Mesenchymal stem cell (in vitro differentiated cells and primary cell): Measurements from ENCODE around the gene TMEM119.
"Not testable (repeated sequence)": the region's sequence is repeated elsewhere in the genome, so short reads cannot be mapped to it uniquely, and the experiment has no call there.

ENCODE experiments used
- DNase-seq: peaks from one replicate; pipeline ENCODE4 v3.0.0-alpha.2; 2013
- H2AFZ ChIP-seq: one replicate; pipeline ENCODE4 v1.6.1; 2013; ENCODE audit warnings: low read depth, mild to moderate bottlenecking, control low read depth, inconsistent platforms, low read length, moderate library complexity
- H2AK5ac ChIP-seq: 2 replicates; pipeline ENCODE4 v1.6.1; 2013; ENCODE audit warnings: low read length, moderate library complexity, mild to moderate bottlenecking, inconsistent platforms; ENCODE audit not compliant: severe bottlenecking
- H2BK120ac ChIP-seq: one replicate; pipeline ENCODE4 v1.6.1; 2013; ENCODE audit warnings: low read depth, mild to moderate bottlenecking, inconsistent platforms, low read length, moderate library complexity
- H2BK12ac ChIP-seq, 2 experiments: one replicate each; pipeline ENCODE4 v1.6.1; 2013; ENCODE audit warnings: inconsistent platforms in 2 of 2, low read length in 2 of 2, mild to moderate bottlenecking in 2 of 2, moderate library complexity in 2 of 2, control low read depth in 1 of 2
- H2BK15ac ChIP-seq: one replicate; pipeline ENCODE4 v1.6.1; 2013; ENCODE audit warnings: mild to moderate bottlenecking, low read depth, inconsistent platforms; ENCODE audit not compliant: poor library complexity, severe bottlenecking
- H2BK5ac ChIP-seq: 2 replicates; pipeline ENCODE4 v1.6.1; 2013; ENCODE audit warnings: low read depth, mild to moderate bottlenecking, low read length, control low read depth, inconsistent platforms; ENCODE audit not compliant: poor library complexity, severe bottlenecking
- H3K14ac ChIP-seq, 2 experiments: one replicate each; pipeline ENCODE4 v1.6.1; 2013; ENCODE audit warnings: inconsistent platforms in 2 of 2, low read length in 2 of 2, control low read depth in 1 of 2, mild to moderate bottlenecking in 1 of 2, moderate library complexity in 1 of 2
- H3K18ac ChIP-seq, 2 experiments: one replicate each; pipeline ENCODE4 v1.6.1; 2013; ENCODE audit warnings: inconsistent platforms in 2 of 2, low read length in 2 of 2, control low read depth in 1 of 2, low read depth in 1 of 2, mild to moderate bottlenecking in 1 of 2
- H3K23ac ChIP-seq, 2 experiments: one replicate each; pipeline ENCODE4 v1.6.1; 2013; ENCODE audit warnings: inconsistent platforms in 2 of 2, low read length in 2 of 2, mild to moderate bottlenecking in 2 of 2, moderate library complexity in 2 of 2, control low read depth in 1 of 2
- H3K27ac ChIP-seq: 2 replicates; pipeline ENCODE4 v1.5.1; 2013; ENCODE audit warnings: mild to moderate bottlenecking, moderate library complexity, low read length, control low read depth, inconsistent platforms; ENCODE audit not compliant: poor library complexity, severe bottlenecking
- H3K27me3 ChIP-seq, 2 experiments: 2 replicates each; pipeline versions ENCODE4 v1.6.1 to v1.7.0; 2013; ENCODE audit warnings: low read length in 2 of 2, mild to moderate bottlenecking in 2 of 2, moderate library complexity in 2 of 2, control low read depth in 1 of 2, inconsistent platforms in 1 of 2; ENCODE audit not compliant: control insufficient read depth in 1 of 2, insufficient read depth in 1 of 2
- H3K36me3 ChIP-seq, 2 experiments: 2 replicates each; pipeline versions ENCODE4 v1.6.1 to v1.7.0; 2013; ENCODE audit warnings: low read length in 2 of 2, control low read depth in 1 of 2, inconsistent platforms in 1 of 2, low read depth in 1 of 2, mild to moderate bottlenecking in 1 of 2; ENCODE audit not compliant: insufficient read depth in 2 of 2, control insufficient read depth in 1 of 2
- H3K4ac ChIP-seq, 2 experiments: one replicate each; pipeline ENCODE4 v1.6.1; 2013; ENCODE audit warnings: inconsistent platforms in 2 of 2, low read length in 2 of 2, mild to moderate bottlenecking in 2 of 2, moderate library complexity in 2 of 2, control low read depth in 1 of 2, low read depth in 1 of 2
- H3K4me1 ChIP-seq: 2 replicates; pipeline ENCODE4 v1.6.1; 2013; ENCODE audit warnings: low read depth, low read length, control low read depth; ENCODE audit not compliant: control insufficient read depth, insufficient read depth
- H3K4me2 ChIP-seq: 2 replicates; pipeline ENCODE4 v1.6.1; 2013; ENCODE audit warnings: low read length, mild to moderate bottlenecking, inconsistent platforms; ENCODE audit not compliant: poor library complexity, severe bottlenecking
- H3K4me3 ChIP-seq, 2 experiments: 2 replicates each; pipeline versions ENCODE4 v1.5.1 to v1.7.0; 2013; ENCODE audit warnings: low read length in 2 of 2, mild to moderate bottlenecking in 2 of 2, control low read depth in 1 of 2, low read depth in 1 of 2; ENCODE audit not compliant: insufficient read depth in 1 of 2
- H3K79me1 ChIP-seq: replicated peaks from 2 replicates; pipeline ENCODE4 v1.6.1; 2013; ENCODE audit warnings: mild to moderate bottlenecking, control low read depth, low read length, inconsistent platforms; ENCODE audit not compliant: poor library complexity, severe bottlenecking
- H3K9ac ChIP-seq: 2 replicates; pipeline ENCODE4 v1.7.0; 2013; ENCODE audit warnings: mild to moderate bottlenecking, low read length, moderate library complexity
- H3K9me3 ChIP-seq: 2 replicates; pipeline ENCODE4 v1.7.0; 2013; ENCODE audit warnings: mild to moderate bottlenecking, low read length; ENCODE audit not compliant: control insufficient read depth
- H4K8ac ChIP-seq: one replicate; pipeline ENCODE4 v1.6.1; 2013; ENCODE audit warnings: inconsistent platforms, mild to moderate bottlenecking, low read length, moderate library complexity
- H4K91ac ChIP-seq: one replicate; pipeline ENCODE4 v1.6.1; 2013; ENCODE audit warnings: mild to moderate bottlenecking, low read length, inconsistent platforms
- WGBS: methylation state at CpG from one replicate; pipeline ENCODE4 v1.1.7; 2013; ENCODE audit warnings: mixed read lengths; 5-methylcytosine and 5-hydroxymethylcytosine counted together

Gene TMEM119

GRCh38 chr12:108592033-108592909 is 5.6 kb downstream of the TMEM119 start:
- Histone ChIP-seq H3K14ac (no peak overlapping the region), H4K91ac (no peak overlapping the region), H3K27me3 (no peaks in the 10 kb centered on the region), H3K23ac (no peak overlapping the region), H2BK15ac (no peak overlapping the region), H3K4ac (no peak overlapping the region), H3K36me3 (peaks cover 0 to 40% of the 10 kb centered on the region in 2 experiments), H3K4me2 (no peak overlapping the region), H2BK12ac (peak overlapping the region in 1 of 2 experiments; percentile 25), H2AFZ (no peak overlapping the region), H3K79me1 (no peaks in the 10 kb centered on the region), H3K9ac (no peak overlapping the region), H2BK5ac (no peak overlapping the region), H3K9me3 (no peaks in the 10 kb centered on the region), H2BK120ac (no peak overlapping the region), H4K8ac (no peak overlapping the region), H2AK5ac (no peak overlapping the region), H3K4me1 (peaks cover 18% of the 10 kb centered on the region), H3K27ac (no peak overlapping the region), H3K18ac (no peak overlapping the region), H3K4me3 (no peak overlapping the region)
- DNase-seq: no peak
- 94% methylated on average over 16 of the region's 25 CpGs for WGBS

GRCh38 chr12:108591267-108591980 is 6.5 kb downstream of the TMEM119 start:
- Histone ChIP-seq H3K27ac (no peak overlapping the region), H3K23ac (no peak overlapping the region), H2AK5ac (peak overlapping the region; percentile 38), H3K9me3 (no peaks in the 10 kb centered on the region), H2AFZ (no peak overlapping the region), H3K4ac (no peak overlapping the region), H2BK120ac (no peak overlapping the region), H4K8ac (no peak overlapping the region), H3K14ac (no peak overlapping the region), H4K91ac (no peak overlapping the region), H2BK15ac (peak overlapping the region; percentile 28), H3K36me3 (peaks cover 0 to 40% of the 10 kb centered on the region in 2 experiments), H3K9ac (no peak overlapping the region), H2BK5ac (no peak overlapping the region), H3K4me3 (no peak overlapping the region), H3K79me1 (no peaks in the 10 kb centered on the region), H3K27me3 (no peaks in the 10 kb centered on the region), H2BK12ac (no peak overlapping the region), H3K4me1 (peaks cover 18% of the 10 kb centered on the region), H3K4me2 (no peak overlapping the region), H3K18ac (no peak overlapping the region)
- WGBS: 94% methylated on average over 22 of the region's 22 CpGs
- DNase-seq: no peak

GRCh38 chr12:108590463-108590862 is 7.4 kb downstream of the TMEM119 start:
- not testable (repeated sequence) for H3K4me2 ChIP-seq, H2BK12ac ChIP-seq, H3K9ac ChIP-seq, H3K27me3 ChIP-seq, H2AK5ac ChIP-seq, H2BK5ac ChIP-seq, H3K14ac ChIP-seq, H3K23ac ChIP-seq, H2BK15ac ChIP-seq, H3K9me3 ChIP-seq, H3K4me3 ChIP-seq, H3K4ac ChIP-seq, DNase-seq, H2BK120ac ChIP-seq, H4K8ac ChIP-seq, H3K27ac ChIP-seq, H4K91ac ChIP-seq, H3K79me1 ChIP-seq, H3K18ac ChIP-seq, H2AFZ ChIP-seq
- Histone ChIP-seq H3K4me1 (peaks cover 18% of the 10 kb centered on the region), H3K36me3 (peaks cover 0 to 37% of the 10 kb centered on the region in 2 experiments)
- 98% methylated on average over 9 of the region's 9 CpGs for WGBS

DNA sequence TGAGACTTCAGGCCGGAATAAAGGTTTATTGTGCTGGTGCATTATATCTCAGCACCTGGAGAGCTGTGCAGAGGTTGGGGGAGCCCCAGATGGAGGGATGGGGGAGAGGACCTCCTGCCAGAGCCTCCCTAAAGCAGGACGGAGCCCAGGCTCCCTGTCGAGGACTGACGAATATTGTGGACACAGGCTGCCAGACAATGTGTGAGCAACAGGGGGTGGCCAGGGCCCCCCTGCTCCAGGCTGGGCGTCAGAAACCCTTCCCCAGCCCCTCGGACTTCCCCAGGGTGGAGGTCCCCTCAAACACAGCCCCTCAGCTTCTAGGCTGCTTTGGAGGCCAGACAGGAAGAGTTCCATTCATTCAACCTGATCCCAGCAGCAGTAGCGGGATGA is 8.0 kb downstream of the TMEM119 start:
- H3K4ac ChIP-seq: no peak overlapping the region
- H3K23ac ChIP-seq: no peak overlapping the region
- no peak overlapping the region for H2BK15ac ChIP-seq
- H2BK5ac ChIP-seq: no peak overlapping the region
- no peaks in the 10 kb centered on the region for H3K79me1 ChIP-seq
- no peaks in the 10 kb centered on the region for H3K9me3 ChIP-seq
- H3K36me3 ChIP-seq: peaks cover 0 to 32% of the 10 kb centered on the region in 2 experiments
- no peaks in the 10 kb centered on the region for H3K27me3 ChIP-seq
- no peak overlapping the region for H3K4me3 ChIP-seq
- H4K91ac ChIP-seq: no peak overlapping the region
- H3K4me2 ChIP-seq: no peak overlapping the region
- peak overlapping the region; percentile 64 for H2BK120ac ChIP-seq
- no peak overlapping the region for H4K8ac ChIP-seq
- H3K4me1 ChIP-seq: peaks cover 18% of the 10 kb centered on the region
- no peak for DNase-seq
- no peak overlapping the region for H3K14ac ChIP-seq
- H2AK5ac ChIP-seq: no peak overlapping the region
- H3K18ac ChIP-seq: peak overlapping the region in 1 of 2 experiments; percentile 11
- 71% methylated on average over 6 of the region's 7 CpGs for WGBS
- H2AFZ ChIP-seq: no peak overlapping the region
- H3K9ac ChIP-seq: peak overlapping the region; percentile 64
- no peak overlapping the region for H3K27ac ChIP-seq
- H2BK12ac ChIP-seq: peak overlapping the region in 1 of 2 experiments; percentile 45
